Stimulated activated CD8-positive, alpha-beta memory T cell treated with anti-CD3 and anti-CD28 coated beads, Interleukin-15, amount 100 ng/mL, for 48 hours (primary cell): ENCODE results near the gene F10.
"Not testable (repeated sequence)": the region's sequence is repeated elsewhere in the genome, so short reads cannot be mapped to it uniquely, and the experiment has no call there.

Experiments used
- DNase-seq, 2 donors: peaks; one replicate each; pipeline ENCODE4 v3.0.0-alpha.2; 2020; ENCODE audit warnings: low read depth in 2 of 2

The F10 gene

GRCh38 chr13:113102302-113102701 lies 20.3 kb upstream of the F10 start:
- not testable (repeated sequence) for DNase-seq

GRCh38 chr13:113102727-113103126 lies 19.9 kb upstream of the F10 start:
- no peak for DNase-seq

DNA sequence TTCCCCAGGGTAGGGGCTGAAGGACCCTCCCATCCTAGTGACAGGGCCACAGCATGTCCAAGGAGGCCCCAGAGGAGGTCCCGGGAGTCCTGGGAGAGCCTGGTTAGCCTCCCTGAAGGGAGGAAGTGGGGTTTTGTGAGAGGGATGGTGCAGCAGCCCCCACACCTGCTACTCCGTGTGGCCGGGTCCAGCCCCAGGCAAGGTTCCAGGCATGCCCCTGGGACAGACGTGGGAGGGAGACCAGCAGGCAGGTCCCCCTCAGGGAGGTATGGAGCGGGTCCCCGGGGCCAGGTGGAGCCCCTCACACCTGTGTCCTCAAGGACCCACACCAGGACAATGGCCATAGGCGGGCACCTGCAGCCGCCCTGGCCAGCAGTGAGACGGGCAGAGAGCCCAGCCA lies 19.0 kb upstream of the F10 start:
- DNase-seq = no peak

GRCh38 chr13:113105032-113105920 lies 17.3 kb upstream of the F10 start, which contains the start of gene F7:
Gene F7, plus strand, starts transcription at chr13:113105791. Its CDS starts 51 bp downstream, at chr13:113105842.
- no peak for DNase-seq

DNA sequence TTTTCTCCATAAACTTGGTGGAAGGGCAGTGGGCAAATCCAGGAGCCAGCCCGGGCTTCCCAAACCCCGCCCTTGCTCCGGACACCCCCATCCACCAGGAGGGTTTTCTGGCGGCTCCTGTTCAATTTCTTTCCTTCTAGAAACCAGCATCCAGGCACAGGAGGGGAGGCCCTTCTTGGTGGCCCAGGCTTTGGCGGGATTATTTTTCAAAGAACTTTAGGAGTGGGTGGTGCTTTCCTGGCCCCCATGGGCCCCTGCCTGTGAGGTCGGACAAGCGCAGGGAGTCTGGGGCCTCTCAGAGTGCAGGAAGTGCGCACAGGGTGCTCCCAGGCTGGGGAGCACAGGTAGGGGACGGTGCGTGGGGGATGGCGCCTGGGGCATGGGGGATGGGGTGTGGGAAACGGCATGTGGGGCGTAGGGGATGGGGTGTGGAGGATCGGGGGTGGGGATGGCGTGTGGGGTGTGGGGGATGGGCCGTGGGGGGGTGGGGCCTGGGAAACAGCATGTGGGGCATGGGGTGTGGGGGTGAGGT lies 16.6 kb upstream of the F10 start:
- no peak for DNase-seq

DNA sequence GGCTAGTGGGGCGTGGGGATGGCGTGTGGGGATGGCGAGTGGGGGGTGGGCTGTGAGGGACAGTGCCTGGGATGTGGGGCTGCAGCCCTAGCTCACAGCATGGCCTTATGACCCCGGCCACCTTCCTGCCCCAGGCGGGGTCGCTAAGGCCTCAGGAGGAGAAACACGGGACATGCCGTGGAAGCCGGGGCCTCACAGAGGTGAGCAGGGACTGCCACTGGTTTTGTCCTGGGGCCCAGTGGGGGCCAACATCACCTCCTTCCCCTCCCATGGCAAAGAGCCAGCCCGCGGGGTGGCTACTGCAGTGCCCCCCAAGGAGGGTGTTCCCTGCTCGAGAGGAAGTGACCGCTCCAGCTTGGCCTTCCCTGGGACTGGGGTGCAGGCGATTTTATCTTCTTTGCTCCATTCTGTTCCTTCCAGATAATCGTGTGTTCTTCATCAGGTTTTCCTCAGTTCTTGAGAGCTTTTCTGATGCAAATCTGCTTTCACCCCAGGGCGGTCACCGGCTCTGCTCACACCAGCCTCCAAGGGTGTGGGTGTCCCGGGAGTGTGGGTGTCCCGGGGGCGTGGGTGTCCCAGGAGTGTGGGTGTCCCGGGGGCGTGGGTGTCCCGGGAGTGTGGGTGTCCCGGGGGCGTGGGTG lies 15.8 kb upstream of the F10 start:
- DNase-seq = no peak

GRCh38 chr13:113108521-113108920 lies 14.1 kb upstream of the F10 start:
- not testable (repeated sequence) for DNase-seq

- DNase-seq = no peak
Observed at GRCh38 chr13:113109151-113110047, 13.2 kb upstream of the F10 start.

GRCh38 chr13:113110048-113110851 lies 12.3 kb upstream of the F10 start:
- no peak for DNase-seq

- DNase-seq = no peak
Observed at GRCh38 chr13:113110852-113111315, 11.7 kb upstream of the F10 start.

GRCh38 chr13:113111821-113112220 lies 10.8 kb upstream of the F10 start:
- DNase-seq = not testable (repeated sequence)

DNA sequence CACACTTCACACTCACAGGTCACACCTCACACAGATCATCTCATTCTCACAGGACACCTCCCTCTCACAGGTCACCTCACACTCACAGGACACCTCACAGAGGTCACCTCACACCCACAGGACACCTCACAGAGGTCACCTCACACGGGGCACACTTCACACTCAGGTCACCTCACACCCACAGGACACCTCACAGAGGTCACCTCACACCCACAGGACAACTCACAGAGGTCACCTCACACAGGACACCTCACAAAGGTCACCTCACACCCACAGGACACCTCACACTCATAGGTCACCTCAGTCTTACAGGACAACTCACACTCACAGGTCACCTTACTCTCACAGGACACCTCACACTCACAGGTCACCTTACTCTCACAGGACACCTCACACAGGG lies 10.1 kb upstream of the F10 start:
- not testable (repeated sequence) for DNase-seq

- DNase-seq = no peak
Observed at GRCh38 chr13:113112893-113113845, 9.4 kb upstream of the F10 start.

- DNase-seq = no peak
Observed at GRCh38 chr13:113113846-113114271, 8.7 kb upstream of the F10 start.

- DNase-seq = no peak
Observed at GRCh38 chr13:113114511-113115362, 7.9 kb upstream of the F10 start.

- no peak for DNase-seq
Observed at GRCh38 chr13:113115363-113116205, 7.0 kb upstream of the F10 start.

GRCh38 chr13:113116206-113116800 lies 6.3 kb upstream of the F10 start:
- no peak for DNase-seq
